CD14-positive monocyte (primary cell): ENCODE results near the gene TEKTIP1. TPM values are rescaled to one million over a fixed set of nuclear protein-coding genes. Genes with fewer than 3 reads are reported as not detected.

Source experiments
- DNase-seq, 3 donors: peaks; one replicate each; pipeline ENCODE4 v3.0.0-alpha.2; 2011 to 2022
- H2AFZ ChIP-seq: 2 replicates; pipeline ENCODE4 v1.6.0; 2012; ENCODE audit warnings: mild to moderate bottlenecking, low read depth, low read length, inconsistent platforms; ENCODE audit not compliant: insufficient read depth, poor library complexity, severe bottlenecking
- H3K27ac ChIP-seq, 2 donors: 1 replicate in 1 of 2; 2 replicates in 1 of 2; pipeline ENCODE4 v1.5.1; 2012 to 2013; ENCODE audit warnings: low read length in 2 of 2, control low read depth in 1 of 2, inconsistent platforms in 1 of 2, low read depth in 1 of 2, mild to moderate bottlenecking in 1 of 2
- H3K27me3 ChIP-seq, 2 donors: one replicate each; pipeline versions ENCODE4 v1.6.0 to v1.6.1; 2011 to 2013; ENCODE audit warnings: low read length in 2 of 2; ENCODE audit not compliant: control insufficient read depth in 2 of 2, insufficient read depth in 2 of 2
- H3K36me3 ChIP-seq, 2 donors: replicated peaks in 1 of 2; 1 replicate in 1 of 2; 2 replicates in 1 of 2; pipeline versions ENCODE4 v1.5.1 to v1.6.1; 2012 to 2013; ENCODE audit warnings: low read length in 2 of 2, control low read depth in 1 of 2, inconsistent platforms in 1 of 2, mild to moderate bottlenecking in 1 of 2; ENCODE audit not compliant: insufficient read depth in 2 of 2, control insufficient read depth in 1 of 2
- H3K4me1 ChIP-seq, 2 donors: 1 replicate in 1 of 2; 2 replicates in 1 of 2; pipeline versions ENCODE4 v1.5.1 to v1.6.1; 2012 to 2013; ENCODE audit warnings: low read length in 2 of 2, control low read depth in 1 of 2, inconsistent platforms in 1 of 2, mild to moderate bottlenecking in 1 of 2, moderate library complexity in 1 of 2; ENCODE audit not compliant: insufficient read depth in 2 of 2, control insufficient read depth in 1 of 2
- H3K4me2 ChIP-seq: replicated peaks from 2 replicates; pipeline ENCODE3; 2012; ENCODE audit warnings: low read length, moderate library complexity, mild to moderate bottlenecking; ENCODE audit not compliant: poor library complexity, severe bottlenecking; ENCODE audit errors: extremely low read depth
- H3K4me3 ChIP-seq, 3 experiments: fragments of 200-600 bp in 1 of 3; sonication (generic) in 1 of 3; replicated peaks in 1 of 3; 1 replicate in 2 of 3; 2 replicates in 1 of 3; pipeline ENCODE4 v1.5.1; 2011 to 2013; ENCODE audit warnings: low read length in 3 of 3, mild to moderate bottlenecking in 3 of 3, control low read depth in 2 of 3, low read depth in 2 of 3, inconsistent platforms in 1 of 3, moderate library complexity in 1 of 3
- H3K79me2 ChIP-seq: 2 replicates; pipeline ENCODE4 v1.6.0; 2012; ENCODE audit warnings: mild to moderate bottlenecking, control low read depth, inconsistent platforms, low read length, moderate library complexity; ENCODE audit not compliant: insufficient read depth
- H3K9ac ChIP-seq: 2 replicates; pipeline ENCODE4 v1.6.0; 2017; ENCODE audit warnings: low read length, mild to moderate bottlenecking; ENCODE audit not compliant: insufficient read depth, poor library complexity, severe bottlenecking
- H3K9me3 ChIP-seq, 2 donors: replicated peaks in 1 of 2; 1 replicate in 1 of 2; 2 replicates in 1 of 2; pipeline versions ENCODE4 v1.5.1 to v1.6.1; 2012 to 2013; ENCODE audit warnings: low read length in 2 of 2, control low read depth in 1 of 2; ENCODE audit not compliant: control insufficient read depth in 1 of 2, insufficient read depth in 1 of 2
- H4K20me1 ChIP-seq: 2 replicates; pipeline ENCODE4 v1.6.0; 2012; ENCODE audit warnings: mild to moderate bottlenecking, low read length, control low read depth, moderate library complexity; ENCODE audit not compliant: insufficient read depth
- H3K27ac Mint-ChIP-seq, 7 donors: one replicate each; pipeline ENCODE4 v1.8.0; 2020; ENCODE audit warnings: mild to moderate bottlenecking in 7 of 7, mixed read lengths in 7 of 7, moderate library complexity in 6 of 7, inconsistent platforms in 2 of 7
- H3K27me3 Mint-ChIP-seq, 3 donors: one replicate each; pipeline ENCODE4 v1.8.0; 2021 to 2022; ENCODE audit warnings: low read depth in 3 of 3, mild to moderate bottlenecking in 3 of 3, mixed read lengths in 3 of 3, moderate library complexity in 3 of 3, inconsistent platforms in 1 of 3
- H3K36me3 Mint-ChIP-seq, 2 donors: one replicate each; pipeline ENCODE4 v1.8.0; 2020; ENCODE audit warnings: mixed read lengths in 2 of 2, inconsistent platforms in 1 of 2, mild to moderate bottlenecking in 1 of 2
- H3K4me1 Mint-ChIP-seq: one replicate; pipeline ENCODE4 v1.8.0; 2020; ENCODE audit warnings: mild to moderate bottlenecking, mixed read lengths
- H3K4me3 Mint-ChIP-seq, 2 donors: one replicate each; pipeline ENCODE4 v1.8.0; 2020; ENCODE audit warnings: mild to moderate bottlenecking in 2 of 2, mixed read lengths in 2 of 2, moderate library complexity in 1 of 2
- H3K9me3 Mint-ChIP-seq, 7 donors: one replicate each; pipeline ENCODE4 v1.8.0; 2020 to 2022; ENCODE audit warnings: mixed read lengths in 7 of 7, mild to moderate bottlenecking in 6 of 7, moderate library complexity in 6 of 7, inconsistent platforms in 2 of 7
- WGBS: methylation state at CpG from one replicate; pipeline ENCODE4 v1.1.5; 2013; ENCODE audit warnings: missing lambda C conversion rate; ENCODE audit not compliant: insufficient coverage; 5-methylcytosine and 5-hydroxymethylcytosine counted together
- intact Hi-C, 2 donors: fragments of 100-400 bp; cut with micrococcal nuclease; formaldehyde crosslinking; loops; one replicate each; pipeline versions ENCODE4 v1.15.0 to v1.15.1; 2023
- polyA plus RNA-seq, 3 donors: library from polyadenylated mRNA; depleted of rRNA in 1 of 3; unstranded in 2 of 3; stranded (reverse) in 1 of 3; fragments of 300-500 nt in 2 of 3; fragments of >200 nt in 1 of 3; fragmentation: Illumina TruSeq in 2 of 3; gene quantifications; 1 replicate in 2 of 3; 2 replicates in 1 of 3; pipeline ENCODE4 v1.2.3, GENCODE V29; 2012 to 2021
- TF ChIP-seq, protein P1 (sequence below): fragments of 200-600 bp; IDR thresholded peaks from one replicate; pipeline ENCODE4 v1.8.0; 2022; ENCODE audit warnings: antibody characterized with exemption, mild to moderate bottlenecking

TEKTIP1 gene
- polyA plus RNA-seq, 3 donors, result 1.8 TPM; not detected in 2

DNA sequence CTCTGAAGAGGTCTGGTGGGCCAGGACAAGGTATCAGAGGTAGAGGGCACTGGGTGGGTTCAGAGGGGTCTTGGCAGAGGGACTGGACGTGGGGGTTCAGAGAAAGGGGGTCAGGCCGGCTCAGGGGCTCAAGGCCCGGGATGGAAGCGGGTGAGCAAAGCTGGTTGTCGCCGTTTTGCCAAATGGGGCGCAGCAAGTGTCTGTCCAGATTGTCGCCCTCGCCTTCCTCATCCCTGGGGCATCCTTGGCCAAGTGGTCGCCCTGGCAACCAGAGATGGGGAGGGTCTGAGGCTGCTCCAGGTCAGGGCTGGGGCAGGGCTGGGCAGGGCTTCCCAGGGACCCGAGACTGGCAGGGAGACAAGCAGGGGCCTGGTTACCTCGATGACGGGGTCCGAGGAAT, 45.3 kb upstream of the TEKTIP1 start:
- peak overlapping the region in 2 of 7 donors; percentile 25 to 60 for H3K27ac Mint-ChIP-seq
- no peaks in the 10 kb centered on the region for H3K4me1 ChIP-seq
- H3K9me3 ChIP-seq, result no peaks in the 10 kb centered on the region
- peaks cover 0 to 2% (median 0%) of the 10 kb centered on the region in 7 donors for H3K9me3 Mint-ChIP-seq
- no peak for DNase-seq
- intact Hi-C loops, result no loop called here
- no peaks in the 10 kb centered on the region for H4K20me1 ChIP-seq
- no peaks in the 10 kb centered on the region for H3K4me1 Mint-ChIP-seq
- H3K27ac ChIP-seq, result no peak overlapping the region
- H3K27me3 Mint-ChIP-seq, result peaks cover 1 to 3% (median 2%) of the 10 kb centered on the region in 3 donors
- H3K9ac ChIP-seq, result no peak overlapping the region
- H2AFZ ChIP-seq, result no peak overlapping the region
- no peaks in the 10 kb centered on the region for H3K27me3 ChIP-seq
- H3K79me2 ChIP-seq, result peaks cover 7% of the 10 kb centered on the region
- no peak overlapping the region for H3K4me3 Mint-ChIP-seq
- H3K4me3 ChIP-seq, result no peak overlapping the region
- TF ChIP-seq, protein P1, sequence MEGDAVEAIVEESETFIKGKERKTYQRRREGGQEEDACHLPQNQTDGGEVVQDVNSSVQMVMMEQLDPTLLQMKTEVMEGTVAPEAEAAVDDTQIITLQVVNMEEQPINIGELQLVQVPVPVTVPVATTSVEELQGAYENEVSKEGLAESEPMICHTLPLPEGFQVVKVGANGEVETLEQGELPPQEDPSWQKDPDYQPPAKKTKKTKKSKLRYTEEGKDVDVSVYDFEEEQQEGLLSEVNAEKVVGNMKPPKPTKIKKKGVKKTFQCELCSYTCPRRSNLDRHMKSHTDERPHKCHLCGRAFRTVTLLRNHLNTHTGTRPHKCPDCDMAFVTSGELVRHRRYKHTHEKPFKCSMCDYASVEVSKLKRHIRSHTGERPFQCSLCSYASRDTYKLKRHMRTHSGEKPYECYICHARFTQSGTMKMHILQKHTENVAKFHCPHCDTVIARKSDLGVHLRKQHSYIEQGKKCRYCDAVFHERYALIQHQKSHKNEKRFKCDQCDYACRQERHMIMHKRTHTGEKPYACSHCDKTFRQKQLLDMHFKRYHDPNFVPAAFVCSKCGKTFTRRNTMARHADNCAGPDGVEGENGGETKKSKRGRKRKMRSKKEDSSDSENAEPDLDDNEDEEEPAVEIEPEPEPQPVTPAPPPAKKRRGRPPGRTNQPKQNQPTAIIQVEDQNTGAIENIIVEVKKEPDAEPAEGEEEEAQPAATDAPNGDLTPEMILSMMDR, result no peak
- H3K36me3 ChIP-seq, result peaks cover 36 to 65% of the 10 kb centered on the region in 2 donors
- 95% methylated on average over 13 of the region's 14 CpGs for WGBS
- H3K36me3 Mint-ChIP-seq, result peaks cover 39 to 60% of the 10 kb centered on the region in 2 donors
- no peak overlapping the region for H3K4me2 ChIP-seq

DNA sequence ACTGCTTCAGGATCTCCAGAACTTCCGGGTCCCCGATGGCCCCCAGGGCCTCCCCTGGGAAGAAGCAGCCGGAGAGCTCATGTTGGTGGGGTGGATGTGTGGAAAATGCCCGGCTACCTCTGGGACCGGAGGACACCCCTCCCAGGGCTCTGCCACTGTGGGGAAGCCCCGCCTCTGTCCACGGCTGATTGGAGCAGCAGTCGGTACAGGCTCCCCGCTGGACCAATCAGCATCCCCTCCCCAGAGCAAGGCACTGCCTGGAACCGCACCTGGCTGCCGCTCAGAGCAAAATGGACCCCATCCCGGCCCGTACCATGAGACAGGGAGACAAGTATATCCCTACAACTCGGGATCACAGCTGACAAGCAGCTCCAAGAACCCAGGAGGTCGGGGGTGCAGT, 44.9 kb upstream of the TEKTIP1 start:
- intact Hi-C loops, result no loop called here
- peaks cover 1% of the 10 kb centered on the region for H3K4me1 Mint-ChIP-seq
- Histone ChIP-seq H3K36me3 (peaks cover 36 to 65% of the 10 kb centered on the region in 2 donors), H2AFZ (no peak overlapping the region), H3K9me3 (no peaks in the 10 kb centered on the region), H3K79me2 (peaks cover 11% of the 10 kb centered on the region), H3K27me3 (no peaks in the 10 kb centered on the region), H3K9ac (no peak overlapping the region), H3K4me1 (no peaks in the 10 kb centered on the region), H4K20me1 (no peaks in the 10 kb centered on the region), H3K4me2 (no peak overlapping the region), H3K27ac (no peak overlapping the region), H3K4me3 (no peak overlapping the region)
- H3K4me3 Mint-ChIP-seq, result no peak overlapping the region
- H3K36me3 Mint-ChIP-seq, result peaks cover 39 to 60% of the 10 kb centered on the region in 2 donors
- WGBS, result 97% methylated on average over 14 of the region's 15 CpGs
- peaks cover 0 to 2% (median 0%) of the 10 kb centered on the region in 7 donors for H3K9me3 Mint-ChIP-seq
- TF ChIP-seq, protein P1, result no peak
- no peak overlapping the region for H3K27ac Mint-ChIP-seq
- DNase-seq, result no peak
- peaks cover 1 to 3% (median 2%) of the 10 kb centered on the region in 3 donors for H3K27me3 Mint-ChIP-seq
